K562 (cell line): ENCODE results near the gene SUPT3H. TPM values are rescaled to one million over a fixed set of nuclear protein-coding genes. Genes with fewer than 3 reads are reported as not detected.

ENCODE experiments used
- ATAC-seq: fragments of 200-7000 bp; cut with Tn5 transposase; 3 replicates; pipeline ENCODE4 v1.9.1; 2020; ENCODE audit warnings: moderate library complexity
- BruUV-seq: library from RNA; stranded (reverse); fragments of 400-500 nt; replicated peaks from 2 replicates; lab custom pipeline; 2021; lab: Mats Ljungman, UMichigan
- CTCF ChIA-PET: fragments of 300-600 bp; formaldehyde crosslinking; extraction: SDS; loops from one replicate; lab custom pipeline; 2021; ENCODE audit warnings: low intra/inter-chr PET ratio; lab: Yijun Ruan, JAX
- POLR2A ChIA-PET: fragments of 300-600, 350-650 bp; sonication (Branson Sonifier 250); formaldehyde crosslinking; extraction: SDS; loops from one replicate; lab custom pipeline; 2021; ENCODE audit warnings: antibody characterized with exemption, inconsistent platforms; lab: Yijun Ruan, JAX
- DNase-seq, 4 experiments: peaks; one replicate each; pipeline versions ENCODE4 v3.0.0 to v3.0.0-alpha.2; 2011 to 2018; ENCODE audit warnings: low spot score in 3 of 4, mixed read lengths in 3 of 4; ENCODE audit errors: extremely low read depth in 1 of 4
- FAIRE-seq: peaks from 2 replicates; lab custom pipeline; 2011; peaks lifted over from hg19 to GRCh38; lab: Jason Lieb, UNC
- H2AFZ ChIP-seq: 2 replicates; pipeline ENCODE4 v1.6.0; 2011; ENCODE audit warnings: low read depth, low read length, control low read depth, inconsistent platforms
- H3K27ac ChIP-seq: fragments of 200-600 bp; 3 replicates; pipeline ENCODE4 v1.8.0; 2011; ENCODE audit warnings: low read depth, mild to moderate bottlenecking, control low read depth, inconsistent platforms, low read length, moderate library complexity, mixed read lengths; ENCODE audit errors: extremely low read depth
- H3K27me3 ChIP-seq, 2 experiments: fragments of 300-600 bp in 1 of 2; 2 replicates in 1 of 2; 3 replicates in 1 of 2; pipeline versions ENCODE4 v1.6.0 to v1.8.0; 2011; ENCODE audit warnings: inconsistent platforms in 2 of 2, low read length in 2 of 2, mild to moderate bottlenecking in 1 of 2, mixed read lengths in 1 of 2, moderate library complexity in 1 of 2; ENCODE audit not compliant: control insufficient read depth in 2 of 2, insufficient read depth in 2 of 2
- H3K36me3 ChIP-seq: fragments of 300-600 bp; 3 replicates; pipeline ENCODE4 v1.8.0; 2011; ENCODE audit warnings: mild to moderate bottlenecking, low read length, inconsistent platforms; ENCODE audit not compliant: control insufficient read depth, insufficient read depth
- H3K4me1 ChIP-seq, 2 experiments: fragments of 200-600 bp in 1 of 2; replicated peaks in 1 of 2; 2 replicates in 1 of 2; 3 replicates in 1 of 2; pipeline versions ENCODE4 v1.5.1 to v1.8.0; 2011; ENCODE audit warnings: inconsistent platforms in 2 of 2, low read length in 2 of 2, mild to moderate bottlenecking in 1 of 2, mixed read lengths in 1 of 2, moderate library complexity in 1 of 2; ENCODE audit not compliant: control insufficient read depth in 2 of 2, insufficient read depth in 2 of 2
- H3K4me2 ChIP-seq: 2 replicates; pipeline ENCODE4 v1.6.1; 2011; ENCODE audit warnings: low read length, control low read depth, inconsistent platforms, mixed read lengths; ENCODE audit not compliant: insufficient read depth
- H3K4me3 ChIP-seq: fragments of 200-600 bp; sonication (generic), shearing (Covaris generic); 2 replicates; pipeline ENCODE4 v1.5.1; 2016; ENCODE audit warnings: control low read depth, inconsistent platforms
- H3K79me2 ChIP-seq: fragments of 200-600 bp; 3 replicates; pipeline ENCODE4 v1.8.0; 2011; ENCODE audit warnings: low read length, inconsistent platforms; ENCODE audit not compliant: control insufficient read depth, insufficient read depth
- H3K9ac ChIP-seq, 2 experiments: 2 replicates each; pipeline versions ENCODE4 v1.6.0 to v1.6.1; 2011; ENCODE audit warnings: low read depth in 2 of 2, low read length in 2 of 2, control low read depth in 1 of 2, inconsistent platforms in 1 of 2, mild to moderate bottlenecking in 1 of 2, mixed read lengths in 1 of 2; ENCODE audit not compliant: insufficient read depth in 1 of 2
- H3K9me1 ChIP-seq: one replicate; pipeline ENCODE4 v1.6.0; 2011; ENCODE audit warnings: inconsistent platforms, mild to moderate bottlenecking, low read length, moderate library complexity; ENCODE audit not compliant: control insufficient read depth, insufficient read depth
- H3K9me3 ChIP-seq: replicated peaks from 2 replicates; pipeline ENCODE4 v1.5.1; 2011; ENCODE audit warnings: low read depth, low read length, inconsistent platforms; ENCODE audit not compliant: control insufficient read depth, insufficient read depth
- H4K20me1 ChIP-seq: replicated peaks from 2 replicates; pipeline ENCODE4 v1.6.1; 2011; ENCODE audit warnings: low read length, inconsistent platforms, mixed read lengths; ENCODE audit not compliant: control insufficient read depth, insufficient read depth
- ARNT ChIP-seq, 2 experiments: fragments of 450-650 bp; IDR thresholded peaks; 2 replicates each; pipeline ENCODE4 v1.6.1; 2016; ENCODE audit warnings: mild to moderate bottlenecking in 1 of 2
- BCOR ChIP-seq: fragments of 450-650 bp; IDR thresholded peaks from 2 replicates; pipeline ENCODE4 v1.6.1; 2016
- KAT7 ChIP-seq: sonication (generic); formaldehyde crosslinking; IDR thresholded peaks from 2 replicates; pipeline ENCODE4 v1.8.0; 2022; ENCODE audit warnings: missing genetic modification reagents, mild to moderate bottlenecking, borderline replicate concordance
- LCOR ChIP-seq: sonication (generic); formaldehyde crosslinking; IDR thresholded peaks from 2 replicates; pipeline ENCODE4 v1.8.0; 2022; ENCODE audit warnings: mild to moderate bottlenecking, missing genetic modification reagents
- NCOA4 ChIP-seq: fragments of 450-650 bp; IDR thresholded peaks from 2 replicates; pipeline ENCODE4 v1.6.1; 2018; ENCODE audit warnings: mild to moderate bottlenecking; ENCODE audit not compliant: partially characterized antibody
- NFIC ChIP-seq: fragments of 450-650 bp; IDR thresholded peaks from 2 replicates; pipeline ENCODE4 v1.6.1; 2017; ENCODE audit warnings: mild to moderate bottlenecking, inconsistent platforms
- NFXL1 ChIP-seq: fragments of 450-650 bp; formaldehyde crosslinking; IDR thresholded peaks from 2 replicates; pipeline ENCODE4 v1.4.0; 2021; ENCODE audit warnings: mild to moderate bottlenecking
- NR2C2 ChIP-seq, 2 experiments: fragments of 200-800 bp in 1 of 2; sonication (Bioruptor generic) in 1 of 2; sonication (generic) in 1 of 2; formaldehyde crosslinking in 1 of 2; IDR thresholded peaks; 2 replicates each; pipeline versions ENCODE4 v1.6.1 to v1.8.0; 2016 to 2022; ENCODE audit warnings: mild to moderate bottlenecking in 1 of 2, missing compliant biosample characterization in 1 of 2, missing genetic modification characterization in 1 of 2, missing genetic modification reagents in 1 of 2
- PRPF4 ChIP-seq: fragments of 200-400 bp; formaldehyde crosslinking; IDR thresholded peaks from one replicate; pipeline ENCODE4 v1.6.1; 2017; ENCODE audit warnings: low read length, low read depth, mild to moderate bottlenecking; ENCODE audit not compliant: insufficient read depth, poor library complexity, severe bottlenecking
- SNIP1 ChIP-seq: fragments of 450-650 bp; IDR thresholded peaks from 2 replicates; pipeline ENCODE4 v1.7.1; 2017; ENCODE audit warnings: low read depth, mild to moderate bottlenecking
- ZNF76 ChIP-seq: fragments of 250-450 bp; sonication (Bioruptor Pico); IDR thresholded peaks from 2 replicates; pipeline ENCODE4 v1.4.0; 2020; ENCODE audit warnings: mild to moderate bottlenecking, moderate library complexity, borderline replicate concordance
- WGBS: fragments of 100-300 bp; shearing (Covaris generic); methylation state at CpG from one replicate; pipeline ENCODE4 v1.1.6; 2016; ENCODE audit warnings: low coverage, mixed read lengths; ENCODE audit not compliant: insufficient coverage; ENCODE audit errors: missing lambda C conversion rate; 5-methylcytosine and 5-hydroxymethylcytosine counted together
- in situ Hi-C: fragments of 300-500 bp; cut with MboI; formaldehyde crosslinking; loops from 4 replicates; pipeline ENCODE4 v1.15.0; 2018; ENCODE audit warnings: inconsistent platforms, mixed read lengths
- intact Hi-C: fragments of 100-400 bp; cut with micrococcal nuclease; formaldehyde crosslinking; loops from 2 replicates; pipeline ENCODE4 v1.14.2; 2022
- polyA plus RNA-seq, 8 experiments: library from polyadenylated mRNA; depleted of rRNA in 4 of 8; stranded (reverse) in 5 of 8; unstranded in 3 of 8; fragments of >200 nt; fragmentation: Nextera tagmentation in 2 of 8; fragmentation: Illumina TruSeq in 1 of 8; extraction: Ambion mirVana in 2 of 8; extraction: Trizol in 1 of 8; gene quantifications; 2 replicates each; pipeline versions ENCODE4 v1.2.1 to v1.2.3, GENCODE V29; 2011 to 2014; ENCODE audit warnings: inconsistent platforms in 1 of 8, missing spikeins in 1 of 8
- total RNA-seq, 7 experiments: library from RNA; depleted of rRNA in 6 of 7; stranded (reverse); fragments of >200 nt in 6 of 7; fragmentation: Illumina TruSeq in 2 of 7; extraction: Trizol in 2 of 7; gene quantifications; 2 replicates each; pipeline versions ENCODE4 v1.2.1 to v1.2.3, GENCODE V29; 2011 to 2021; ENCODE audit warnings: low replicate concordance in 1 of 7
- TF ChIP-seq, protein P1 (sequence below): sonication (generic); formaldehyde crosslinking; IDR thresholded peaks from 2 replicates; pipeline ENCODE4 v1.8.1; 2022; ENCODE audit warnings: missing genetic modification reagents
- TF ChIP-seq, protein P2 (sequence below): fragments of 450-650 bp; IDR thresholded peaks from 2 replicates; pipeline ENCODE4 v1.6.1; 2016
- TF ChIP-seq, protein P3 (sequence below): fragments of 450-650 bp; conservative IDR thresholded peaks from 2 replicates; pipeline ENCODE4 v1.6.1; 2016; ENCODE audit warnings: missing genetic modification characterization, low read depth, mild to moderate bottlenecking, control low read depth, missing compliant biosample characterization
- TF ChIP-seq, protein P4 (sequence below): fragments of 450-650 bp; IDR thresholded peaks from one replicate; pipeline ENCODE4 v1.6.1; 2018; ENCODE audit warnings: mild to moderate bottlenecking, moderate library complexity; ENCODE audit not compliant: partially characterized antibody

The SUPT3H gene
- total and polyA plus RNA-seq, 9 of the 15 experiments (the other 6 are each of a cell fraction or from before 2014, with no cell fraction given), result 7.2 to 16.3 (median 11.9) TPM

GRCh38 chr6:44833248-44833647 lies 544.5 kb downstream of the SUPT3H start (continued):
- TF ChIP-seq NFXL1 (no peak), SNIP1 (no peak), KAT7 (no peak), ZNF76 (CRISPR knock-in tag) (no peak), NCOA4 (no peak)

DNA sequence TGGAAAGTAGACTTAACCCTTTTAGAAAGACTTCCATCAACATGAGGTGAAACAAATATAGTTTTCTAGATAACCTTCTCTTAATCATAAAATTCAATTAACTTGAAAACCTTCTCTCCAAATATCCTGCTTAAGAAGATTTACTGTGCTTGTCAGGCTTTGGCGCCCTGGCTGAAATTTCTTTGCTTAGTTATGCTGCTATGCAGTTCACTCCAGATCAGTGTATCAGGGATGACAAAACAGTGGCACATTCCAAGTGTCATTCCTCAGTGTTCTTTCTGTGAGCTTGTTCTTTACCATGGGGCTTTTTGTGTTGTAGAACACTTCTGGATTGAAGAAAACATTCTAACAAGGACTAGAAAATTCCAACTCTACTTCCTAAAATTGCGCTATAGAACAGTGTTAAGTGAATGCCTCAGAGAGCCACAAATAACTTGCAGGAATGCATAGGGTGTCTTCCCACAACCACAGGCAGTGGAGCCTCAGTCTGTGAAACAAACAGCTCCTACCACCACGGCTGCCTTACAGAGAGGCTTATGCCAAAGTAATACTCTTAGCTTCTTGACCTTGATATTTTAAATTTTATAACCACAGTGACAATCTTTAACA lies 546.6 kb downstream of the SUPT3H start:
- in situ Hi-C loops (no loop called here), intact Hi-C loops (no loop called here)
- ChIA-PET POLR2A (no interaction called here), CTCF (no interaction called here)
- Histone ChIP-seq H3K79me2 (no peaks in the 10 kb centered on the region), H3K27me3 (no peaks in the 10 kb centered on the region), H3K9ac (no peak overlapping the region), H3K27ac (no peak overlapping the region), H2AFZ (no peak overlapping the region), H3K4me2 (no peak overlapping the region), H3K9me3 (no peaks in the 10 kb centered on the region), H4K20me1 (no peaks in the 10 kb centered on the region), H3K4me1 (no peaks in the 10 kb centered on the region), H3K9me1 (no peaks in the 10 kb centered on the region), H3K36me3 (no peaks in the 10 kb centered on the region), H3K4me3 (no peak overlapping the region)
- no TSS peak for BruUV-seq
- ATAC-seq (no peak), FAIRE-seq (no peak), DNase-seq (no peak)
- WGBS, result 6% methylated on average over 3 of the region's 3 CpGs
- no peak for TF ChIP-seq NR2C2 (CRISPR knock-in tag; IDR thresholded peaks at IDR 0.05)
- no peak for TF ChIP-seq NR2C2 (tag; IDR thresholded peaks at IDR 0.05)
- no peak for TF ChIP-seq PRPF4
- no peak for TF ChIP-seq BCOR
- TF ChIP-seq, protein P1, sequence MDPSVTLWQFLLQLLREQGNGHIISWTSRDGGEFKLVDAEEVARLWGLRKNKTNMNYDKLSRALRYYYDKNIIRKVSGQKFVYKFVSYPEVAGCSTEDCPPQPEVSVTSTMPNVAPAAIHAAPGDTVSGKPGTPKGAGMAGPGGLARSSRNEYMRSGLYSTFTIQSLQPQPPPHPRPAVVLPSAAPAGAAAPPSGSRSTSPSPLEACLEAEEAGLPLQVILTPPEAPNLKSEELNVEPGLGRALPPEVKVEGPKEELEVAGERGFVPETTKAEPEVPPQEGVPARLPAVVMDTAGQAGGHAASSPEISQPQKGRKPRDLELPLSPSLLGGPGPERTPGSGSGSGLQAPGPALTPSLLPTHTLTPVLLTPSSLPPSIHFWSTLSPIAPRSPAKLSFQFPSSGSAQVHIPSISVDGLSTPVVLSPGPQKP (CRISPR knock-in tag), result no peak
- TF ChIP-seq, protein P2, sequence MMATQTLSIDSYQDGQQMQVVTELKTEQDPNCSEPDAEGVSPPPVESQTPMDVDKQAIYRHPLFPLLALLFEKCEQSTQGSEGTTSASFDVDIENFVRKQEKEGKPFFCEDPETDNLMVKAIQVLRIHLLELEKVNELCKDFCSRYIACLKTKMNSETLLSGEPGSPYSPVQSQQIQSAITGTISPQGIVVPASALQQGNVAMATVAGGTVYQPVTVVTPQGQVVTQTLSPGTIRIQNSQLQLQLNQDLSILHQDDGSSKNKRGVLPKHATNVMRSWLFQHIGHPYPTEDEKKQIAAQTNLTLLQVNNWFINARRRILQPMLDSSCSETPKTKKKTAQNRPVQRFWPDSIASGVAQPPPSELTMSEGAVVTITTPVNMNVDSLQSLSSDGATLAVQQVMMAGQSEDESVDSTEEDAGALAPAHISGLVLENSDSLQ, result no peak
- TF ChIP-seq NFIC, result no peak
- TF ChIP-seq LCOR (CRISPR knock-in tag), result no peak
- TF ChIP-seq, protein P3, sequence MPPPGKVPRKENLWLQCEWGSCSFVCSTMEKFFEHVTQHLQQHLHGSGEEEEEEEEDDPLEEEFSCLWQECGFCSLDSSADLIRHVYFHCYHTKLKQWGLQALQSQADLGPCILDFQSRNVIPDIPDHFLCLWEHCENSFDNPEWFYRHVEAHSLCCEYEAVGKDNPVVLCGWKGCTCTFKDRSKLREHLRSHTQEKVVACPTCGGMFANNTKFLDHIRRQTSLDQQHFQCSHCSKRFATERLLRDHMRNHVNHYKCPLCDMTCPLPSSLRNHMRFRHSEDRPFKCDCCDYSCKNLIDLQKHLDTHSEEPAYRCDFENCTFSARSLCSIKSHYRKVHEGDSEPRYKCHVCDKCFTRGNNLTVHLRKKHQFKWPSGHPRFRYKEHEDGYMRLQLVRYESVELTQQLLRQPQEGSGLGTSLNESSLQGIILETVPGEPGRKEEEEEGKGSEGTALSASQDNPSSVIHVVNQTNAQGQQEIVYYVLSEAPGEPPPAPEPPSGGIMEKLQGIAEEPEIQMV (tag), result no peak
- TF ChIP-seq, protein P4, sequence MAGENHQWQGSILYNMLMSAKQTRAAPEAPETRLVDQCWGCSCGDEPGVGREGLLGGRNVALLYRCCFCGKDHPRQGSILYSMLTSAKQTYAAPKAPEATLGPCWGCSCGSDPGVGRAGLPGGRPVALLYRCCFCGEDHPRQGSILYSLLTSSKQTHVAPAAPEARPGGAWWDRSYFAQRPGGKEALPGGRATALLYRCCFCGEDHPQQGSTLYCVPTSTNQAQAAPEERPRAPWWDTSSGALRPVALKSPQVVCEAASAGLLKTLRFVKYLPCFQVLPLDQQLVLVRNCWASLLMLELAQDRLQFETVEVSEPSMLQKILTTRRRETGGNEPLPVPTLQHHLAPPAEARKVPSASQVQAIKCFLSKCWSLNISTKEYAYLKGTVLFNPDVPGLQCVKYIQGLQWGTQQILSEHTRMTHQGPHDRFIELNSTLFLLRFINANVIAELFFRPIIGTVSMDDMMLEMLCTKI, result no peak
- TF ChIP-seq ARNT (IDR thresholded peaks at IDR 0.05), result no peak
